Ovary (tissue), 9 donors: Measurements from ENCODE around the gene TMEM135. TPM values are rescaled to one million over a fixed set of nuclear protein-coding genes. Genes with fewer than 3 reads are reported as not detected.
"Not testable (repeated sequence)": the region's sequence is repeated elsewhere in the genome, so short reads cannot be mapped to it uniquely, and the experiment has no call there.

Source experiments
- DNase-seq, 5 donors: peaks; one replicate each; pipeline ENCODE4 v3.0.0-alpha.2; 2019 to 2020
- H3K27ac ChIP-seq, 2 donors: fragments of 200-600 bp; one replicate each; pipeline versions ENCODE4 v1.5.1 to v1.8.0; 2019 to 2022
- H3K27me3 ChIP-seq: fragments of 200-600 bp; one replicate; pipeline ENCODE4 v1.8.0; 2022
- H3K36me3 ChIP-seq: fragments of 200-600 bp; sonication (generic); one replicate; pipeline ENCODE4 v1.5.1; 2019
- H3K4me1 ChIP-seq: one replicate; pipeline ENCODE4 v1.8.1; 2013; ENCODE audit warnings: mild to moderate bottlenecking, moderate library complexity; ENCODE audit not compliant: insufficient read depth
- H3K4me3 ChIP-seq: fragments of 200-600 bp; sonication (generic); one replicate; pipeline ENCODE4 v1.5.1; 2017
- H3K9me3 ChIP-seq, 2 donors: fragments of 200-600 bp in 1 of 2; sonication (generic) in 1 of 2; one replicate each; pipeline versions ENCODE4 v1.5.1 to v1.8.1; 2013 to 2019; ENCODE audit warnings: mild to moderate bottlenecking in 1 of 2, moderate library complexity in 1 of 2
- EP300 ChIP-seq: sonication (generic); formaldehyde crosslinking; IDR thresholded peaks from one replicate; pipeline ENCODE4 v1.6.1; 2017; ENCODE audit warnings: antibody characterized with exemption
- POLR2A ChIP-seq: fragments of 450-650 bp; IDR thresholded peaks from one replicate; pipeline ENCODE4 v1.6.1; 2017; ENCODE audit warnings: antibody characterized with exemption, mild to moderate bottlenecking, moderate library complexity
- WGBS, 3 donors: extraction: QIAGEN DNeasy Blood & Tissue Kit in 1 of 3; methylation state at CpG; one replicate each; pipeline versions ENCODE4 v1.1.5 to v1.1.7; 2013 to 2017; 5-methylcytosine and 5-hydroxymethylcytosine counted together
- intact Hi-C, 4 donors: fragments of 100-400 bp; cut with DNase I; formaldehyde crosslinking; loops; one replicate each; pipeline versions ENCODE4 v1.11.0 to v1.15.1; 2022 to 2023
- polyA plus RNA-seq, 2 donors: library from polyadenylated mRNA; stranded (reverse); fragments of 200-250 nt in 1 of 2; fragments of 350-450 nt in 1 of 2; fragmentation: Illumina TruSeq in 1 of 2; extraction: RNeasy Lipid Tissue Mini Kit (QIAGEN cat#74804) in 1 of 2; gene quantifications; one replicate each; pipeline ENCODE4 v1.2.3, GENCODE V29; 2013 to 2014
- total RNA-seq, 7 donors: library from RNA; depleted of rRNA in 2 of 7; stranded (reverse); fragments of >200 nt in 2 of 7; fragmentation: NEBNext Ultra II Directional in 3 of 7; extraction: Animal tissue kit (Norgen Biotek cat#: 25700) in 3 of 7; gene quantifications; one replicate each; pipeline versions ENCODE4 v1.1.0 to v1.2.4, GENCODE V29; 2016 to 2023
- TF ChIP-seq, protein P1 (sequence below), 3 donors: fragments of 450-650 bp in 2 of 3; fragments of 200-600 bp in 1 of 3; IDR thresholded peaks; one replicate each; pipeline versions ENCODE4 v1.5.1 to v1.8.0; 2016 to 2022; ENCODE audit warnings: antibody characterized with exemption in 3 of 3, mild to moderate bottlenecking in 1 of 3
- donor health status: DM: no; HTN: no; CAD: no; lungs with moderate emphysema.
- donor health status: DM: no; HTN: no; CAD: no.
- donor health status: Bipolar disorder and iron deficiency.
- donor health status: DM: yes; HTN: yes; CAD: no.
- donor health status: DM: no; HTN: no; CAD: no.
- donor health status: DM: yes; HTN: yes; CAD: no.

Gene TMEM135
- total and polyA plus RNA-seq, 9 donors: 8.8 to 24.2 (median 19.6) TPM

DNA sequence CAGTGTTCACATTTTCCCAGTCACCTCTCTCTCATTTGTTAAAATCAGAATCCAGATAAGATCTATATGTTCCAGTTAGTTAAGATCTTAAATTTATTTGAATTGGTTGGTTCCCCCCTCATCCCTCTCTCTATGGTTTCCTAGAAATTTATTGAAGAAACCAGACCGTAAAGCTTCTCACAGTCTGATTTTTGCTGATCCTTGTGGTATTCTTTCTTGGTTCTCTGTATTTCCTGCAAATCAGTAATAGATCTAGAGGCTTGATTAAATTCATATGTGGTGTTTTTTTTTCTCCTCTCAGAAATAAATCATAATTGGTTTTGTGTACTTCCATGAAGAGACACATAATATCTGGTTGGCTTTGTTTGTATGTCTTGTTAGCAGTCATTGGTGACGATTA is 147.5 kb downstream of the TMEM135 start:
- H3K36me3 ChIP-seq: no peaks in the 10 kb centered on the region
- H3K27ac ChIP-seq: no peak overlapping the region
- no peaks in the 10 kb centered on the region for H3K4me1 ChIP-seq
- no peak for DNase-seq
- no peak overlapping the region for H3K4me3 ChIP-seq
- TF ChIP-seq POLR2A: no peak
- TF ChIP-seq, protein P1, sequence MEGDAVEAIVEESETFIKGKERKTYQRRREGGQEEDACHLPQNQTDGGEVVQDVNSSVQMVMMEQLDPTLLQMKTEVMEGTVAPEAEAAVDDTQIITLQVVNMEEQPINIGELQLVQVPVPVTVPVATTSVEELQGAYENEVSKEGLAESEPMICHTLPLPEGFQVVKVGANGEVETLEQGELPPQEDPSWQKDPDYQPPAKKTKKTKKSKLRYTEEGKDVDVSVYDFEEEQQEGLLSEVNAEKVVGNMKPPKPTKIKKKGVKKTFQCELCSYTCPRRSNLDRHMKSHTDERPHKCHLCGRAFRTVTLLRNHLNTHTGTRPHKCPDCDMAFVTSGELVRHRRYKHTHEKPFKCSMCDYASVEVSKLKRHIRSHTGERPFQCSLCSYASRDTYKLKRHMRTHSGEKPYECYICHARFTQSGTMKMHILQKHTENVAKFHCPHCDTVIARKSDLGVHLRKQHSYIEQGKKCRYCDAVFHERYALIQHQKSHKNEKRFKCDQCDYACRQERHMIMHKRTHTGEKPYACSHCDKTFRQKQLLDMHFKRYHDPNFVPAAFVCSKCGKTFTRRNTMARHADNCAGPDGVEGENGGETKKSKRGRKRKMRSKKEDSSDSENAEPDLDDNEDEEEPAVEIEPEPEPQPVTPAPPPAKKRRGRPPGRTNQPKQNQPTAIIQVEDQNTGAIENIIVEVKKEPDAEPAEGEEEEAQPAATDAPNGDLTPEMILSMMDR (IDR thresholded peaks at IDR 0.05): no peak
- no peak for TF ChIP-seq EP300
- H3K9me3 ChIP-seq: no peaks in the 10 kb centered on the region
- WGBS, 3 donors: 94 to 98% (median 98%) methylated on average over 2 of the region's 2 CpGs
- H3K27me3 ChIP-seq: no peaks in the 10 kb centered on the region
- intact Hi-C loops: no loop called here

DNA sequence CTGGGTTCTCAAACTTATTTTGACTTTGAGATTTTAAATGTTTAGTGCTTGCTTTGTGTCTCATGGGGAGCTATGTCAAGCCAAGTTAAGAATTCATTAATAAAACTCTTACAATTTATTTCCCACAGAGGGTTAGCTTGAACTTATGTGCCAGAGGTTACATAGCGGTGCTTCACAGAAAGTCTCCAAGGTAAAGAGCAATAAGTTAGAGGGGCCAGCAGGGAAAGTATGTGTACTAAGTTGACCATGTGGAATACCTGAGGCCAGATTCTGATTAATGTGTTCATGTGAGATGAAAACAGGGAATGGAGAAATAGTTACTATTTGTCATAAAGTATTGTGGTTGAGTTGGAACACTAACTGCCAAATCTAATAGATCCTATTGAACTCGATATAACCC is 149.3 kb downstream of the TMEM135 start:
- 74 to 95% (median 90%) methylated on average over 2 of the region's 2 CpGs for WGBS, 3 donors
- Histone ChIP-seq H3K27ac (no peak overlapping the region), H3K27me3 (no peaks in the 10 kb centered on the region), H3K4me1 (no peaks in the 10 kb centered on the region), H3K4me3 (no peak overlapping the region), H3K36me3 (no peaks in the 10 kb centered on the region), H3K9me3 (no peaks in the 10 kb centered on the region)
- DNase-seq: no peak
- TF ChIP-seq, protein P1 (IDR thresholded peaks at IDR 0.05): no peak
- TF ChIP-seq EP300 (no peak), POLR2A (no peak)
- intact Hi-C loops: no loop called here

DNA sequence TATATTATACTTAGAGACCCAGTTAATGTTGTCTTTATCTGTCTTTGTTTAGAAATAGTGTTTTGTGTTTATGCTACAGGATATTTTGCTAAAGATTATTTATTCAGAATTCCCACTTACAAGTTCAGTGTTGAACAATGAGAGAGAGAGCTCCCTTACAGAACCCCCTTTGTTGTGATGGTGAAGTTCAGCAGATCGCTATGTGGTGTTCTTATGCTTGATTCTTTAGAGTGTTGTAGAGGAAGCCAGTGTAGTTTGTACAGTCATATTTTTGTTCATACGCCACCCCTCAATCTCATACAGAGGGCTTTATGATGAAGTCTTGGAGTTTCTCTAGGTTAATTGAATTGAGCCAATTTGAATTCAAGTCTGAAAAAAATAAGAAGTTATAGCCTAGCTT is 150.2 kb downstream of the TMEM135 start:
- intact Hi-C loops: no loop called here
- Histone ChIP-seq H3K4me3 (no peak overlapping the region), H3K27ac (no peak overlapping the region), H3K4me1 (no peaks in the 10 kb centered on the region), H3K9me3 (no peaks in the 10 kb centered on the region), H3K27me3 (no peaks in the 10 kb centered on the region), H3K36me3 (no peaks in the 10 kb centered on the region)
- TF ChIP-seq EP300: no peak
- TF ChIP-seq, protein P1 (IDR thresholded peaks at IDR 0.05): no peak
- no peak for TF ChIP-seq POLR2A
- DNase-seq: no peak
- WGBS, 3 donors: 81 to 87% (median 82%) methylated on average over 2 of the region's 2 CpGs

DNA sequence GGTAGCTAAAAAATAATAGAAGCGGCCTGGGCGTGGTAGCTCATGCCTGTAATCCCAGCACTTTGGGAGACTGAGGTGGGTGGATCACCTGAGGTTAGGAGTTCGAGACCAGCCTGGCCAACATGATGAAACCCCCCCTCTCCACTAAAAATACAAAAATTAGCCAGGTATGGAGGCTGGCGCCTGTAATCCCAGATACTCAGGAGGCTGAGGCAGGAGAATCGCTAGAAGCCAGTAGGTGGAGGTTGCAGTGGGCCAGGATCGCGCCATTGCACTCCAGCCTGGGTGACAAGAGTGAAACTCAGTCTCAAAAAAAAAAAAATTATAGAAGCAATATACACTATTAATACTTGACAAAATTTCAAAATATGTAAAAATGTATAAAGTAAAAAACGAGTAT is 150.7 kb downstream of the TMEM135 start:
- H3K27ac ChIP-seq, H3K36me3 ChIP-seq, H3K27me3 ChIP-seq, H3K4me3 ChIP-seq, DNase-seq, intact Hi-C loops, H3K4me1 ChIP-seq, H3K9me3 ChIP-seq: not testable (repeated sequence)
- 94 to 98% (median 97%) methylated on average over 8 of the region's 8 CpGs for WGBS, 3 donors

DNA sequence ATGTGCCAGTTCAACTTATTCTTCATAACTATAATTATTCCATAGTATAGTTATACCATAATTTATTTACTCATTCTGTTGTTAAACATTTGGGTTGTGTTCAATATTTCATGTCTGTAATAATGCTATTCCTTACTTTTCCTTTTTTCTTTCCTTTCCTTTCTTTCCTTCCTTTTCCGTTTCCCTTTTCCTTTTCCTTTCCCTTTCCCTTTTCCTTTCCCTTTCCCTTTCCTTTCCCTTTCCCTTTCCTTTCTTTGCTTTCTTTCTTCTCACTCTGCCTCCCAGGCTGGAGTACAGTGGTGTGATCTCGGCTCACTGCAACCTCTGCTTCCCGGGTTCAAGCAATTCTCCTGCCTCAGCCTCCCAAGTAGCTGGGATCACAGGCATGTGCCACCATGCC is 151.2 kb downstream of the TMEM135 start:
- H3K27ac ChIP-seq, intact Hi-C loops, H3K4me3 ChIP-seq, H3K36me3 ChIP-seq, DNase-seq, H3K9me3 ChIP-seq, H3K27me3 ChIP-seq, H3K4me1 ChIP-seq: not testable (repeated sequence)
- 87 to 97% (median 96%) methylated on average over 3 of the region's 3 CpGs for WGBS, 3 donors

DNA sequence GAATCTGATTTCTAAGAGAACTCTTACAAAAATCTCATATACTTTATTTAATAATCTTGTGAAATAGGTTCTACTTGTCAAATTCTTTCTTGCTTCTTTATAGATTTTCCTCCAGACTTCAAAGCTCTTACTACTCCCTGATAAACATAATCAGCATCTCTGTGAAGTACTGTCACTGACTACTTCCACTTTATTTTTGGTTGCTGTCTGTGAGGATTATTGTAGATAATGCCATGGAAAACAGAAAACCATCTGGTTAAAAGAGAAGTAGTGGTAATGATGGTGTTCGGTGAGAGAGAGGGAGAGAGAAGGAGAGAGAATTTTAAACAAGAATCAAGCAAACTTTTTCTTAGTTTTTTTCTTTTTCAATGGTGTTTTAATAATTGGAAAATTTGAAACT is 152.3 kb downstream of the TMEM135 start:
- TF ChIP-seq, protein P1 (IDR thresholded peaks at IDR 0.05): no peak
- no peak for TF ChIP-seq POLR2A
- no peak for TF ChIP-seq EP300
- H3K27me3 ChIP-seq: no peaks in the 10 kb centered on the region
- intact Hi-C loops: no loop called here
- H3K4me3 ChIP-seq: no peak overlapping the region
- DNase-seq: no peak
- no peaks in the 10 kb centered on the region for H3K4me1 ChIP-seq
- no peaks in the 10 kb centered on the region for H3K36me3 ChIP-seq
- no peaks in the 10 kb centered on the region for H3K9me3 ChIP-seq
- 19 to 36% (median 32%) methylated on average over 1 of the region's 1 CpG for WGBS, 3 donors
- H3K27ac ChIP-seq: no peak overlapping the region
